IPS-18c (cell line): ENCODE results near the gene BRSK2.
"Not testable (repeated sequence)": the region's sequence is repeated elsewhere in the genome, so short reads cannot be mapped to it uniquely, and the experiment has no call there.

ENCODE experiments used
- H3K4me3 ChIP-seq: 2 replicates; pipeline ENCODE4 v1.7.0; 2013; ENCODE audit warnings: low read depth, mild to moderate bottlenecking, low read length, moderate library complexity; ENCODE audit not compliant: insufficient read depth
- H3K9me3 ChIP-seq: one replicate; pipeline ENCODE4 v1.6.1; 2013; ENCODE audit warnings: mild to moderate bottlenecking, low read length, moderate library complexity; ENCODE audit not compliant: control insufficient read depth, insufficient read depth

Gene BRSK2

DNA sequence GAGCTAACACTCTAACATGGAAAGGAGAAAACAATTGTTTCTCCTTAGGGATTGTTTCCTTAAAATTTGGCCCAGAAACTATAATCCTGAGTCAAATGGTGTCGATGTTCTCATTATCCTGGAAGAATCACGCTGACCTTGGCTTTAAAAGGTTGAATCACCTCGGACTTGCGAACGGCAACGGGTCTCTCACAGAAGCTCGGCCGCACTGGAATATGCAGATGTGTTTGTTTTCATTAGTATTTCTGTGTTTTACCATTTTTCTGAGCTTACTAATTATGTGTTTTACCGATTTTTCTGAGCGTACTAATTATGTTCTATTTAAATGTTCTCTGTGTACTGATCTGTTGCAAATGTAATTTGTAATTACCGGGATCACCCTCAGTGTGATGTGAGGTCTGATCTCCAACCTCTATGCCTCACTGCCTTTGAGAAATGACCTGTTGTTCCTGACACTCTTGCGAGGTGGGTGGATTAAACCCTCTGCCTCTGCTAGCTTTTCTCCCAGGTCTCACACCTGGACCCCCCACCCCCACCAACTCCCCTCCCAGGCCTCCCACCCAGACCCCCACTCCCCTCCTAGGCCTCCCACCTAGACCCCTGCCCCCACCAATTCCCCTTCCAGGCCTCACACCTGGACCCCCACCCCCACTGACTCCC lies 38.3 kb upstream of the BRSK2 start:
- no peak overlapping the region for H3K4me3 ChIP-seq
- peaks cover under 1% of the 10 kb centered on the region for H3K9me3 ChIP-seq

DNA sequence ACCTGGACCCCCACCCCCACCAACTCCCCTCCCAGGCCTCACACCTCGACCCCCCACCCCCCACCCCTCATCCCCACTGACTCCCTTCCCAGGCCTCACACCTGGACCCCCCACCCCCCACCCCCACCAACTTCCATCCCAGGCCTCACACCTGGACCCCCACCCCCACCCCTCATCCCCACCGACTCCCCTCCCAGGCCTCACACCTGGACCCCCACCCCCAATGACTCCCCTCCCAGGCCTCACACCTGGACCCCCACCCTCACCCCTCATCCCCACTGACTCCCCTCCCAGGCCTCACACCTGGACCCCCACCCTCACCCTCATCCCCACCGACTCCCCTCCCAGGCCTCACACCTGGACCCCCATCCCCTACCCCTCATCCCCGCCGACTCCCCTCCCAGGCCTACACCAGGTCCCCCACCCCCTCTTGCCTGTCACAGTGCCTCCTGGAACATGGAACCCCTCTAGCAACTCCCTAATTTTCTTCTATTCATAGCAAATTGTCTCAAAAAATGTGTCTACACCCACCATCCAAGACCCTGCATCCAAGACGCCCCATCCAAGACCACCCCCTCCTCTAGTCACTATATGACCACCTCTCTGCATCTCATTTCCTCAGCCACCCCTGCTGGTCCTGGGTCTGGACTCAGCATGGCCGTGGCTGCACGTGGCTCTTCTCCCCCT lies 36.9 kb upstream of the BRSK2 start:
- Histone ChIP-seq H3K4me3 (no peak overlapping the region), H3K9me3 (peaks cover 4% of the 10 kb centered on the region)

GRCh38 chr11:1353383-1354124 lies 36.2 kb upstream of the BRSK2 start:
- Histone ChIP-seq H3K9me3 (peaks cover 4% of the 10 kb centered on the region), H3K4me3 (no peak overlapping the region)

GRCh38 chr11:1354125-1354938 lies 35.4 kb upstream of the BRSK2 start:
- Histone ChIP-seq H3K9me3 (peaks cover 4% of the 10 kb centered on the region), H3K4me3 (no peak overlapping the region)

DNA sequence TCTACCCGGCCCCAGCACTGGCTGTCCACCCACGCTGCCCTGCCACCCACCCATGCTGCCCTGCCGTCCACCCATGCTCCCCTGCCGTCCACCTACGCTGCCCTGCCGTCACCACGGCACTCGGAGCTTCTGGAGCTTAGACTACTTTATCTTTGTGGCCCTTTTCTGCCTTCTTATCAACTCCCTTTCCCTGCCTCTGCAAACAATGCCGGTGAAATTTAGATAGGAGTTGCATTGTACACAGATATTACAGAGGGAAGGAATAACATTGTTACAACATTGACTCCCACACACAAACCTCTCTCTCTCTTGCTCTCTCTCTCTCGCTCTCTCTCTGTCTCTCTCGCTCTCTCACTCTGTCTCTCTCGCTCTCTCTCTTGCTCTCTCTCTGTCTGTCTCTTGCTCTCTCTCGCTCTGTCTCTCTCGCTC lies 33.7 kb upstream of the BRSK2 start:
- peaks cover 4% of the 10 kb centered on the region for H3K9me3 ChIP-seq
- no peak overlapping the region for H3K4me3 ChIP-seq

DNA sequence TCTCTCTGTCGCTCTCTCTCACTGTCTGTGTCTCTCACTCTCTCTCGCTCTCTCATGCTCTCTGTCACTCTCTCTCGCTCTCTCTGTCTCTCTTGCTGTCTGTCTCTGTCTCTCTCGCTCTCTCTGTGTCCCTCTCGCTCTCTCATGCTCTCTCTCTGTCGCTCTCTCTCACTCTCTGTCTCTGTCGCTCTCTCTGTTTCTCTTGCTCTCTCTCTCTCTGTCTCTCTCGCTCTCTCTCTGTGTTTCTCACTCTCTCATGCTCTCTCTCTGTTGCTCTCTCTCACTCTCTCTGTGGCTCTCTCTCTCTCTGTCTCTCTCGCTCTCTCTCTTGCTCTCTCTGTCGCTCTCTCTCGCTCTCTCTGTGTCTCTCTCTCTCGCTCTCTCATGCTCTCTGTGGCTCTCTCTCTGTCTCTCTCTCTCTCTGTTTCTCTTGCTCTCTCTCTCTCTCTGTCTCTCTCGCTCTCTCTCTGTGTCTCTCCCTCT lies 33.2 kb upstream of the BRSK2 start:
- H3K4me3 ChIP-seq: no peak overlapping the region

DNA sequence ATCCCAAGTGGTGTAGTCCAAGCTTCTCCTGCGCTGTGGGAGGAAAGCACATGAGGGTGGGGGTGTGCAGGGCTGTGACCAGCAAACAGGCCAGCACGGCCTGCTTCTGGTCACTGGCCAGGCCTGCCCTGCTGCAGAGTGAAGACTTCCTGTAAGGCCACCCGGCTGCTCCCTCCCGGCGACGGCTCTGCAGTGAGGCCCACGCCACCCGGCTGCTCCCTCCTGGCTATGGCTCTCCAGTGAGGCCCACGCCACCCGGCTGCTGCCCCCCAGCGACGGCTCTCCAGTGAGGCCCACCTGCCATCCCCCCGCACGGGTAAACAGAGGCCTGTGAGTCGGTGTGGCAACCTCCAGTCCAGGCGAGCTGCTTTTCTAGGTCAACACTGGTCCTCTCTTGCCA lies 31.4 kb upstream of the BRSK2 start:
- Histone ChIP-seq H3K9me3 (peaks cover 7% of the 10 kb centered on the region), H3K4me3 (no peak overlapping the region)

More for the DNA sequence above, 33.2 kb upstream of the BRSK2 start:
- peaks cover 4% of the 10 kb centered on the region for H3K9me3 ChIP-seq

DNA sequence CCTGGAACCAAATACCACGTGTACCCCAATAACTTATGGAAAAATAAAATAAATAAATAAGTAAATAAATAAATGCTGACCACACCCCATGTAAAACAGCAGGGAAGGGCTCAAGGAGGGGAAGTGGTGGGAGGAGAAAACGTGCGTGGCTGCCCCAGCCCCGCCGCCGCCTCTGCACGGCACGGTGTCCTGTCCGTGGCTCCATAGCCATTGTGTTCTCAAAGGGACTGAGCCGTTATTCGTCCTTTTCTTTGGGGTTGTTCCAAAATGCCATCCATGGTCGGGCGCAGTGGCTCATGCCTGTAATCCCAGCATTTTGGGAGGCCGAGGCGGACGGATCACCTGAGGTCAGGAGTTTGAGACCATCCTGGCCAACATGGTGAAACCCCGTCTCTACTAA lies 30.8 kb upstream of the BRSK2 start:
- not testable (repeated sequence) for H3K4me3 ChIP-seq, H3K9me3 ChIP-seq

- H3K4me3 ChIP-seq: no peak overlapping the region
- H3K9me3 ChIP-seq: peaks cover 7% of the 10 kb centered on the region
Observed at GRCh38 chr11:1359556-1359955, 30.2 kb upstream of the BRSK2 start.

GRCh38 chr11:1360181-1360834 lies 29.4 kb upstream of the BRSK2 start:
- peaks cover 7% of the 10 kb centered on the region for H3K9me3 ChIP-seq
- no peak overlapping the region for H3K4me3 ChIP-seq

DNA sequence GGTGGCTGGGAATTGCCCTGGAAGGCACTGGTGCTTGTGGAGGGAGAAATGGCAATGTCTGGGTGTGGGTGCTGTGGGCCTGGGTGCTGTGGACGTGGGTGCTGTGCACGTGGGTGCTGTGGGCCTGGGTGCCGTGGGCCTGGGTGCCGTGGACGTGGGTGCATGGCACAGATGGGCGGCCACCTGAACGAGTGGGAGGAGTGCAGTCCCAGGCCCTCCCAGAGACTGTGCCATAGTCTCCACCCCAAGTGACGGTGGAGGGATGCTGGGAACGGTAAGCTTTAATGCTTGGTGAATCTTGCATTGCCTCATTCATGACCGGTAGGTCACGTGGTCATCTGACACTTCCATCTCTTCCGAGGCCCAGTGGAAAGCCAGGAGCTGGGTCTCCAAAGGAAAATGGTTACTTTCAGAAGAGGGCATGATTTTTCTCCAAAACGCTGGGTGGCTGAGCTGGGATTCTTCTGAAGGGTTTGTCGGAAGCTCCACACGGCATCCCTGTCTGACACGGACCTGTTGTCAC lies 28.8 kb upstream of the BRSK2 start:
- H3K9me3 ChIP-seq: peaks cover 10% of the 10 kb centered on the region

DNA sequence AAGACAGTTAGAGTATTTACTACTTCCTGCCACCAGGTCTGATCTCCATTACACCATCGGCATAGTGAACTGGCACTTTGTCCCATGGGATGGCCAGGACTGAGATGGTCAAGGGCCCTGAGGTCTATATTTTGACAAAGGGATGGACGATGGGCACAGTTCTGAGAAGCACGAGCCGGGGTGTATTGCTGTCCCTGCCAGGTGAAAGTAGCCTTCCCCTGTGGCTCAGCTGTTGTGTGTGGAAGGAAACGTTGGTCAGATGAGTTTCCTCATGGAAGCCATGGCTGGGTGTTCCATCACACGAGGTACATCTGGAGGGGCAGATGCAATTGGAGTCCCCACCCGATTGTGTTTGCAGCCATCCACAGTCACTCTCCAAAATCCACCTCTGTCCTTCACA lies 27.9 kb upstream of the BRSK2 start:
- Histone ChIP-seq H3K4me3 (no peak overlapping the region), H3K9me3 (peaks cover 6% of the 10 kb centered on the region)

More for the DNA sequence above, 28.8 kb upstream of the BRSK2 start:
- no peak overlapping the region for H3K4me3 ChIP-seq

DNA sequence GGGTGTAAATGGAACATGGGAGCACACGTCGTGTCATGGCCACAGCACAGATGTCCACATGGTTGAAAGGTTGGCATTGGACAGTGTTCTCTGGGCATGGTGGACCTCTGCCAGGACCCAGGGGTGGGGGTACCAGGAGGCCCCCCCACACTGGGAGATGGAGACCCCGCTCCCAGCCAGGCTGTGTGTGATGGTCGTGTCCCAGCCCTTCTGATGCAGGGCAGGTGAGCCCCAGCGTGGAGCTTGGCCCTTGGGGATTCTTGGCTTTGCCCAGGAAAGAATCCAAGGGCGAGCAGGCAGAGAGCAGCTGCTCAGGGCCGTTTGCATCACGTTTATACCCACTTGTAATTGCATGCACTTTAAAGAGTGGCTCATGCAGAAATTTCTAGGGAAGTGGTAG lies 22.0 kb upstream of the BRSK2 start:
- peaks cover 5% of the 10 kb centered on the region for H3K9me3 ChIP-seq
- no peak overlapping the region; the same call in 1 of the 2 replicates for H3K4me3 ChIP-seq

GRCh38 chr11:1368216-1368615 lies 21.5 kb upstream of the BRSK2 start:
- Histone ChIP-seq H3K9me3 (peaks cover 3% of the 10 kb centered on the region), H3K4me3 (no peak overlapping the region)

GRCh38 chr11:1368966-1369365 lies 20.8 kb upstream of the BRSK2 start:
- no peak overlapping the region for H3K4me3 ChIP-seq
- H3K9me3 ChIP-seq: peaks cover 3% of the 10 kb centered on the region

GRCh38 chr11:1369371-1370005 lies 20.2 kb upstream of the BRSK2 start:
- Histone ChIP-seq H3K9me3 (peaks cover 3% of the 10 kb centered on the region), H3K4me3 (no peak overlapping the region)
